A549 treated with AZD2906 at 1 μM for 4 hours (cell line): ENCODE data around the gene ITIH6. TPM values are rescaled to one million over a fixed set of nuclear protein-coding genes. Genes with fewer than 3 reads are reported as not detected.

Source experiments
- total RNA-seq: library from RNA; stranded (reverse); fragments of 200-300 nt; extraction: Qiagen RNA extraction; gene quantifications from 5 replicates; pipeline ENCODE4 v1.2.3, GENCODE V29; 2022

ITIH6 gene
- 0.02 TPM in 1 of 5 replicates, not detected in the others for total RNA-seq

GRCh38 chrX:54798137-54798536 is at the start of gene ITIH6:
Gene ITIH6 (minus strand): TSS chrX:54798255. CDS start chrX:54798210, 45 bp downstream.

DNA sequence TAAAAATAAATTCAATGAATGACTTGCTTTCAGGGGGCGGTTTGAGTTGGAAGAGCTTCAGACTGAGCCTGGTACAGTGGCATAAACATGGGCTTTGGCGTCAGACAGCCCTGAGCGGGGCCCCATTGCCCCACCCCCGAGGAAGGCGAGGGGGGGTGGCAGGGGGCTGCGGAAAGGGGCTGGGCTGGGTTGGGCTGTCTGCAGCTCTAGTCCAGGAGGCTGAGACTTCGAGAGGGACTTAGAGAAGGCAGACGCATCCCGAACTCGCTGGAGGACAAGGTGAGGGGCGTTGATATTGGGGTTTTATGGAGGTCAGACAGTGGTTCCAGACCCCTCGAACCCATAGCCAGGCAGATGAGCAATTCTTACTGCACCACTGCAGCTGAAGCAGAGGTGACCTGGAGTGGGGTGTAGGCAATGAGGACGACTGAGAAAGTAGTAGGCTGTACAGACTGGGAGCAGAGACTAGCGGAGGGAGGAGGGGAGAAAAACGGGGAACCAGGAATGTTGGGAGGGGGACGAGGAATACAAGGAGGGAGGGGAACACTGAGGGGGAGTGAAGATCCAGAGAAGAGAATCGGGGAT is 9.6 kb upstream of the ITIH6 start, which contains the start of gene MAGED2:
Gene MAGED2 (plus strand): TSS at position 222 of the 585 bp plus-strand sequence. CDS start 1,587 bp downstream, outside the sequence.

Other genes starting within 250 kb of the ITIH6 start
- 74.4 to 87.8 TPM (median 83.2 TPM) in 5 replicates for gene MAGED2, start 9.5 kb upstream of the ITIH6 start, total RNA-seq
- 0.46 to 0.66 TPM (median 0.63 TPM) in 5 replicates for gene TRO, start 122.6 kb upstream of the ITIH6 start, total RNA-seq
- 0.05 to 0.10 TPM (median 0.07 TPM) in 5 replicates for gene PFKFB1, start 195.9 kb upstream of the ITIH6 start, total RNA-seq
- 27.3 to 32.4 TPM (median 30.3 TPM) in 5 replicates for gene APEX2, start 202.1 kb upstream of the ITIH6 start, total RNA-seq
- gene ALAS2, start 232.7 kb upstream of the ITIH6 start, total RNA-seq = not detected in 5 replicates